GM21723 (cell line): ENCODE results near the gene CDH22.

Experiments used
- ATAC-seq: cut with Tn5 transposase; IDR thresholded peaks from one replicate; pipeline ENCODE4 v1.9.1; 2021; ENCODE audit warnings: mild to moderate bottlenecking, moderate library complexity; ENCODE audit not compliant: unreplicated experiment

CDH22 gene

GRCh38 chr20:46174469-46175126 lies 133.7 kb downstream of the CDH22 start:
- ATAC-seq, result no peak

DNA sequence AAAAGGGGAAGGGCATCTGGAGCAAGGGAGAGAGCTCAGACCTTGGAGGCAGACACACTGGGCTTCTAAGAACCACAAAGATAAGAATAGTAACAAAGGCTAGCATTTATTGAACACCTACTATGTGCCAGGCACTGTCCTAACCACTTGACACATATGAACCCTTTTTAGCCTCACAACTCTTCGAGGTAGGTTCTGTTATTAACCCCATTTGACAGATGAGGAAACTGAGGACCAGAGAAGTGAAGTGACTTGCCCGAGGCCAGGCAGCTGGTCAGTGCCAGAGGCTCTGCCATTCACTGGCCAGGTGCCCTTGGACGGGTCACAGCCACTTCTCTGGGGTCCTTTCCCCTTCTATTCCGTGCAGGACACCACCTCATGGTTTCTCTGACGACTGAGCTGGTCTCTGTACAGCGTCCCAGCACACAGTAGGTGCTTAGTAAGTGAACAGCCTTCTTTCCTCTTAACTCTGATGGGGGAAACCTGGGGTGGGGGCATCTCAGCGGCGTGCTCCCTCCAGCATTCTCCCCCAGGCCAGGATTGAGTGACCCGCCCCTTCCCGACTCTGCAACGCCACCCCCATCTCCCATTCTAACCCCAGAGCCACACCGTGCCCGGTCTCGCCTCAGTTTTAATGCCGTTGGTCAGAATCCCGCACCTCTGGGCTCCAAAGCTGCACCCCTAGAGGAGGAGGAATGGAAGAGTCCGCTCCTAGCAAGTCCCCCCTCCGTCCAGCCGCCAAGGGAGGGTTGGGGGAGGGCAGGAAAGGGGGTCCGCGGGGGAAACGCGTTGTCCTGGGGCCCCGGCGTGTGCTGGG lies 134.4 kb downstream of the CDH22 start:
- no peak for ATAC-seq

DNA sequence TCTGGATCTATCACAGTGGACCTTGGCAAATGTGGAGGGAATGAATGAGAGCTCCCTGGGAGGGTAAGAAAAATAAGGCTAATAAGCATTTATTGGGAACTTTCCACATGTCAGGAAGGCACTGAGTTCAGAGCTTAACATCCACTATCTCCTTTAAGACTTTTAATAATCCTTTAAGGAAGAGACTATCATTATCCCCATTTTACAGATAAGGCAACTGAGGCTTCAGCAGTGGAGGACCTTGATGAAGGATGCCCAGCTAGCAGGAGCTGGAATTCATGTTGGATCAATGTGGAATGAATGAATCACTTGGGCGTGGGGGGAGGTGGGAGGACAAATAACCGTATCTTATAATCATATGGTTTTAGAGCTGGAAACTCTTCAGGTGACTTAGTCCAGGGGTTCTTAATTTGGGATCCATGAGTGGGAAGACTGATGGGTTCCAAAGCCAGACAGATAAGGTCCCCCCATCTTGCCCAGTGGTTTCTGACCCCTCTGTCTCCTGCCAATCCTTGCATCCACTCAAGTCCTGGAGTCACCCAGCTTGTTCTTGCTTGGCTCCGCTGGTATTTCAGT lies 135.2 kb downstream of the CDH22 start:
- ATAC-seq, result no peak

- ATAC-seq, result no peak
Observed at GRCh38 chr20:46172455-46172854, 135.8 kb downstream of the CDH22 start.

DNA sequence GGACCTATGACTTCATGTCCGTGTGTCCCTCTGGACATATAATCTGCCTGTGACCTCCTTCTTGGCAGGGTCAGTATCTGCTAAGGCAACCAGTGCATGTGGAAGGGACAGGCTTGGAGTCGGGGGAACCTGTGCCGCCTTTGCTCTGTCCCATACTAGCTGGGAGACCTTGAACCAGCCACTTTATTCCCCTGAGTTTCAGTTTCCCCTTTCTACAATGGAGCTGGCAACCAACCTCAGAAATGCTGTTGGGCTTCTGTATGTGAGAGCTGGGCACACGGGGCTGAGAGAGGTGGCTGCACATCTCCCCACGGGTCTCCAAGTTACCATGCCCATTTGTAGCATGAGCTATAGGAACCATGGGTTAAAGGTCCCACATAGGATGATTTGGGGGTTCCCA lies 136.4 kb downstream of the CDH22 start:
- no peak for ATAC-seq

DNA sequence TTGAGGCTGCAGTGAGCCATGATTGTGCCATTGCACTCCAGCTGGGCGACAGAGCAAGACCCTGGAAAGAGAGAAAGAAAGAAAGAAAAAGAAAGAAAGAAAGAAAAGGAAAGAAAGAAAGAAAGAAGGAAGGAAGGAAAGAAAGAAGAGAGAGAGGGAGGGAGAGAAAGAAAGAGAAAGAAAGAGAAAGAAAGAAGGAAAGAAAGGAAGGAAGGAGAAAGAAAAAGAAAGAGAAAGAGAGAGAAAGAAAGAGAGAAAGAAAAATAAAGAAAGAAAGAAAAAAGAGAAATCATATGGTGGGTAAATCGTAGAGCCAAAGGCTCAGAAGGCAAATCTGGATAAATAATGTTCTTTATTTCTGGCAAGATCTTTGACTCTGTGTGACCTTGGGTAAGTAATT lies 136.8 kb downstream of the CDH22 start:
- ATAC-seq, result no peak

- ATAC-seq, result no peak
Observed at GRCh38 chr20:46169245-46170171, 138.8 kb downstream of the CDH22 start.

GRCh38 chr20:46168438-46168837 lies 139.9 kb downstream of the CDH22 start:
- no peak for ATAC-seq

- ATAC-seq, result no peak
Observed at GRCh38 chr20:46167080-46167479, 141.2 kb downstream of the CDH22 start.

DNA sequence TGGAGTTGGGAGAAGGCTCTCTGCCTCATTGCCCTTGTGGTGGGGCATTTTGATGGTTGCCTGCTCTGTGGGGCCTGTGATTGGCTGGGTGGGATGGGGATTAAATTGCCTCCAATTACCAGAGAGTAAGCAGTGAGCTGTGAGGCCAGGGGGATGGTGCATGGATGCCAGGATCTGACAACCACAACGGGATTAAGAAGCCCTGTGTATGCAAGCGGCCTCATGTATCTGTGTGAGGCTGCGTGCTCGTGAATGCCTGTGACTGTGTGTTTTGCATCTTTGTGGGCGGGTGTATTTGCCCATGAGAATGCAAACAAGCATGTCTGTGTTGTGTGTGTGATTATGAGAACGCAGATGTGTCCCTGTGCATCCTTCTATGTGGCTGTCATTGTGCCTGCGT lies 144.0 kb downstream of the CDH22 start:
- no peak for ATAC-seq

- no peak for ATAC-seq
Observed at GRCh38 chr20:46161921-46162320, 146.4 kb downstream of the CDH22 start.

GRCh38 chr20:46160661-46161060 lies 147.6 kb downstream of the CDH22 start:
- ATAC-seq, result no peak

DNA sequence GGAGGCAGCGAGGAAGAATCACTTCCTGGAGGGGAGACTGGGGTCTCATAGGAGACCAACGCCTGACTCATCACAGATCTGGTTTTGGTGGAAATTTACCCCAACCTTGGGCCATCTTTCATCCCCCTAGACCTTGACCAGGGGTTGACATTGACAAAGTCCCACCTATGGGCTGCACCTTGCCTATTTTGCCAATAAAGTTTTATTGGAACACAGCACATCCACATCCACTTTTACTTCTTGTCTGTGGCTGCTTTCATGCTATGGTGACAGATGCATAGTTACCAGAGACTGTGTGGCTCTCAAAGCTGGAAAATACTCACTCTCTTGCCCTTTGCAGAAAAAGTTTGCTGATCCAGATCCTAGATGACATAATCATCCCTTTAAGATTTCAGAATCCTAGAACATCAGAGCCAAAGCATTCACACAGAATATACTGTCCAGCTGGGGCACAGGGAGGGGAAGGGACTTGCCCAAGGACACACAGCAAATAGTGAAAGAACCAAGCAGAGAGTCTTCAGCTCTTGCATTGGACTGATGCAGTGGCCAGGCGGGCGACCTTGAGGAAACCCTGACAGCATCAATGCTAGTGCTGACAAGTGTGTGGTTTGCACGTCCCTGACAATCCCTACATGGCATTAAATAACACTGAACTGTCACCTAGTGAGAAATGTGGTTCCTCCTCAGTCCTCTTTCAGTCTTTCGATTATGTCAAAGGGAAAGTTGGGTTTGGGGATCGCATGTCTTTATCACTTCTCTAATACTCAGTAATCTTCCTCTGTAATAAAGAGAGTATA lies 149.0 kb downstream of the CDH22 start:
- ATAC-seq, result no peak

DNA sequence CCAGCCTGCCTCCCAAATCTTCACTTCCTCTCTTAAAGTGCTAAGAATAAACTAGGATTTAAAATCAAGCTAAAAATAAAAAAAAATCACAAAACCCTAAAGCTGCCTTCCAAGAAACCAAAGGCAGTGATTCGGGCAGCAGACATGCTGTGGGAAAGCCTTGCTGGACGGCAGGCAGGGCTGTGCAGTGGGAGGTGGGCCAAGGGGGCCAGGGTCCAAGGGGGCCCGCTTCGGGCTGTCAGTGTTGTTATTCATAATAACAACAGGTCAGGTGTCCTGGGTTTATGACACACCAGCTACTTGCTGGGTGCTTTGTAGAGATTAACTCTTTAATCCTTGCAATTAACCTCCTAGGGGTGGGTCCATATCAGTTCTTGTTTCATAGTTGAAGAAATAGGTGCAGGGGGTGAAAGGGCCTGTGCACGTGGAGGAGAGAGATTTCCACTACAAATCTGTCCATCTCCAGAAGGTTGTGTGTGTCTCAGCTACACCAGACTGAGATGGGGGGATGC lies 149.8 kb downstream of the CDH22 start:
- no peak for ATAC-seq

GRCh38 chr20:46157625-46158024 lies 150.7 kb downstream of the CDH22 start:
- no peak for ATAC-seq

DNA sequence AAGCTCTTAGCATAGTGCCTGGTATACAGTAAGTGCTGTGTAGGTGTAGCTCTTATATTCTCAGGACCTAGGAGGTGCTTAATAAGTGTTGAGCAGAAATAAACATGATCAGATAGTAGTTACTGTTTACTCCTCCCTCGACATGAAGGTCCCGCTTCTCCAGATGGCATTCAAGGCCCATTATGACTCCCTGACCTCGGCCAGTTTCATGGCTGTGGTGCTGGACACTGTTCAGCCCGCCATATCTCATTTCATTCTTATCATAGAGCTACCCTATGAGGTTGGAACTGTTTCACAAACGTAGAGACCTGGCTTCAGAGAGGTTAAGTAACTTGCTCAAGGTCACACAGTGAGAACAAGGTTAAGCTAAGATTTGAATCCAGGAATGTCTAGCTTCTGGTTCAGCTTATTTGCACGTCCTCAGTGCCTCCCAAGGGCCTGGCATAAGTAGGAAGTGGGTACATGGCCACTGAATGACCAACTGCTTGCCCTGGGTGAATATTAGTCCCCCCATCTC lies 151.2 kb downstream of the CDH22 start:
- ATAC-seq, result no peak

DNA sequence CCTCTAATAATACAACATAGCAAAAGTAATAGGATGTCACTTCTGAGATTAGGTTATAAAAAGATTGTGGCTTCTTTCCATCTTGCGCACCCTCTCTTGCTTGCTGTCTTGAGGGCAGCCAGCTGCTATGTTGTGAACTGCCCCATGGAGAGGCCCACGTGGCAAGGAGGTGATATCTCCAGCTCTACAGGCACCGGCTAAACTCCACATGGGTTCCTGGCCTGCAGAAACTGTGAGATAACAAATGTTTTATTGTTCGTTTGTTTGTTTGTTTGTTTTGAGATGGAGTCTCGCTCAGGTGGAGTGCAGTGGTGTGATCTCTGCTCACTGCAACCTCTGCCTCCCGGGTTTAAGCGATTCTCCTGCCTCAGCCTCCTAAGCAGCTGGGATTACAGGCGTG lies 152.2 kb downstream of the CDH22 start:
- no peak for ATAC-seq

- no peak for ATAC-seq
Observed at GRCh38 chr20:46154796-46155195, 153.5 kb downstream of the CDH22 start.

DNA sequence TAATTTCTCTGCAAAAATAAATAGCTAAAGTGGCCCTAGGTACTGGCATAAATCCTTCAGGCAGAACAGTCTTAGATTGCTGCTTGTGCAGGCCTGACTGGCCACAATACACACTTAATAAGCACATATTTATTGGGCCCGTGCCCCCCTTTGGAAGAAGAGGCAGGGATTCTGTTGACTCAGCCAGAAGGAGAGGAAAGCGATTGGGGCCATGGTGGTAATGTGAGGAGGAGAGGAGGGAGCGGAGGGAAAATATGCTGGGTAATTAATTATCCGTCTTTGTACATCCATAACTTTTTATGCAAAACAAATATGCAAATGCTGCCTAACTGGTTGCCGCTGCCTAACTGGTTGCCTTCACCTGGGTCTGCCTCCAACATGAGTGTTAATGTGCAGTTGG lies 154.0 kb downstream of the CDH22 start:
- ATAC-seq, result no peak
